Measurements from ENCODE around the gene TOMM70.
A peak's percentile ranks its signal among the peaks of the same experiment; 100 is the strongest.
"Not testable (repeated sequence)": the region's sequence is repeated elsewhere in the genome, so short reads cannot be mapped to it uniquely, and the experiment has no call there.

TOMM70 gene

GRCh38 chr3:100333970-100334487, 66.9 kb downstream of the TOMM70 start:
- peak overlapping the region; percentile 84 for H3K27ac Mint-ChIP-seq
- H3K4me1 Mint-ChIP-seq (ENCODE audit: low read depth): peaks cover 27% of the 10 kb centered on the region
- no peaks in the 10 kb centered on the region for H3K9me3 Mint-ChIP-seq
- peaks cover 19% of the 10 kb centered on the region for H3K36me3 Mint-ChIP-seq (ENCODE audit: low read depth)
- H3K4me3 Mint-ChIP-seq: peak overlapping the region; percentile 92
- DNase-seq: no peak
- no peaks in the 10 kb centered on the region for H3K27me3 Mint-ChIP-seq

- no peaks in the 10 kb centered on the region for H3K27me3 Mint-ChIP-seq
- H3K36me3 Mint-ChIP-seq (ENCODE audit: low read depth): peaks cover 11% of the 10 kb centered on the region
- no peak overlapping the region for H3K4me3 Mint-ChIP-seq
- peaks cover 25% of the 10 kb centered on the region for H3K4me1 Mint-ChIP-seq (ENCODE audit: low read depth)
- DNase-seq: no peak
- no peaks in the 10 kb centered on the region for H3K9me3 Mint-ChIP-seq
- H3K27ac Mint-ChIP-seq: no peak overlapping the region
Measured at GRCh38 chr3:100333051-100333450, 67.8 kb downstream of the TOMM70 start.

GRCh38 chr3:100331660-100332059, 69.2 kb downstream of the TOMM70 start:
- H3K36me3 Mint-ChIP-seq (ENCODE audit: low read depth): peaks cover 23% of the 10 kb centered on the region
- peaks cover 24% of the 10 kb centered on the region for H3K4me1 Mint-ChIP-seq (ENCODE audit: low read depth)
- no peak overlapping the region for H3K4me3 Mint-ChIP-seq
- no peak for DNase-seq
- no peak overlapping the region for H3K27ac Mint-ChIP-seq
- no peaks in the 10 kb centered on the region for H3K27me3 Mint-ChIP-seq
- H3K9me3 Mint-ChIP-seq: no peaks in the 10 kb centered on the region

- Mint-ChIP-seq H3K9me3 (no peaks in the 10 kb centered on the region), H3K27me3 (no peaks in the 10 kb centered on the region), H3K27ac (no peak overlapping the region), H3K36me3 (ENCODE audit: low read depth) (peaks cover 27% of the 10 kb centered on the region), H3K4me1 (ENCODE audit: low read depth) (peaks cover 17% of the 10 kb centered on the region), H3K4me3 (no peak overlapping the region)
- no peak for DNase-seq
Measured at GRCh38 chr3:100330651-100331050, 70.2 kb downstream of the TOMM70 start.

- no peaks in the 10 kb centered on the region for H3K9me3 Mint-ChIP-seq
- no peak overlapping the region for H3K4me3 Mint-ChIP-seq
- peaks cover 10% of the 10 kb centered on the region for H3K4me1 Mint-ChIP-seq (ENCODE audit: low read depth)
- no peak overlapping the region for H3K27ac Mint-ChIP-seq
- no peaks in the 10 kb centered on the region for H3K27me3 Mint-ChIP-seq
- H3K36me3 Mint-ChIP-seq (ENCODE audit: low read depth): peaks cover 22% of the 10 kb centered on the region
- DNase-seq: no peak
Measured at GRCh38 chr3:100329800-100330489, 70.9 kb downstream of the TOMM70 start.

GRCh38 chr3:100327377-100327776, 73.5 kb downstream of the TOMM70 start:
- H3K27me3 Mint-ChIP-seq; H3K4me1 Mint-ChIP-seq (ENCODE audit: low read depth); H3K9me3 Mint-ChIP-seq: not testable (repeated sequence)

GRCh38 chr3:100325827-100326226, 75.1 kb downstream of the TOMM70 start:
- DNase-seq: no peak
- H3K9me3 Mint-ChIP-seq: no peaks in the 10 kb centered on the region
- no peaks in the 10 kb centered on the region for H3K27me3 Mint-ChIP-seq
- H3K4me1 Mint-ChIP-seq (ENCODE audit: low read depth): no peaks in the 10 kb centered on the region
- H3K36me3 Mint-ChIP-seq (ENCODE audit: low read depth): peaks cover 34% of the 10 kb centered on the region
- H3K4me3 Mint-ChIP-seq: no peak overlapping the region
- H3K27ac Mint-ChIP-seq: no peak overlapping the region

More at GRCh38 chr3:100327377-100327776, 73.5 kb downstream of the TOMM70 start:
- not testable (repeated sequence) for H3K27ac Mint-ChIP-seq, DNase-seq, H3K4me3 Mint-ChIP-seq
- H3K36me3 Mint-ChIP-seq (ENCODE audit: low read depth): peaks cover 32% of the 10 kb centered on the region

- Mint-ChIP-seq H3K36me3 (ENCODE audit: low read depth) (peaks cover 45% of the 10 kb centered on the region), H3K27me3 (no peaks in the 10 kb centered on the region), H3K27ac (no peak overlapping the region), H3K4me3 (no peak overlapping the region), H3K9me3 (no peaks in the 10 kb centered on the region), H3K4me1 (ENCODE audit: low read depth) (no peaks in the 10 kb centered on the region)
- no peak for DNase-seq
Measured at GRCh38 chr3:100324044-100324443, 76.8 kb downstream of the TOMM70 start.

- H3K36me3 Mint-ChIP-seq (ENCODE audit: low read depth): peaks cover 33% of the 10 kb centered on the region
- DNase-seq: no peak
- no peaks in the 10 kb centered on the region for H3K9me3 Mint-ChIP-seq
- no peak overlapping the region for H3K27ac Mint-ChIP-seq
- no peaks in the 10 kb centered on the region for H3K27me3 Mint-ChIP-seq
- H3K4me1 Mint-ChIP-seq (ENCODE audit: low read depth): peaks cover 17% of the 10 kb centered on the region
- H3K4me3 Mint-ChIP-seq: no peak overlapping the region
Measured at GRCh38 chr3:100319951-100320350, 80.9 kb downstream of the TOMM70 start.

- Mint-ChIP-seq H3K4me3 (no peak overlapping the region), H3K9me3 (no peaks in the 10 kb centered on the region), H3K36me3 (ENCODE audit: low read depth) (peaks cover 33% of the 10 kb centered on the region), H3K27ac (no peak overlapping the region), H3K4me1 (ENCODE audit: low read depth) (peaks cover 17% of the 10 kb centered on the region), H3K27me3 (no peaks in the 10 kb centered on the region)
- no peak for DNase-seq
Measured at GRCh38 chr3:100317912-100318311, 83.0 kb downstream of the TOMM70 start.

GRCh38 chr3:100316641-100317069, 84.2 kb downstream of the TOMM70 start:
- no peak for DNase-seq
- no peaks in the 10 kb centered on the region for H3K27me3 Mint-ChIP-seq
- peaks cover 38% of the 10 kb centered on the region for H3K36me3 Mint-ChIP-seq (ENCODE audit: low read depth)
- H3K4me3 Mint-ChIP-seq: no peak overlapping the region
- peaks cover 17% of the 10 kb centered on the region for H3K4me1 Mint-ChIP-seq (ENCODE audit: low read depth)
- H3K9me3 Mint-ChIP-seq: no peaks in the 10 kb centered on the region
- H3K27ac Mint-ChIP-seq: no peak overlapping the region
